ENCODE measurements around the gene TSSK6. TPM values are rescaled to one million over a fixed set of nuclear protein-coding genes. Genes with fewer than 3 reads are reported as not detected.

The TSSK6 gene
- total RNA-seq, 4 donors from 2014 or later = 2.6 to 10.5 (median 6.8) TPM

DNA sequence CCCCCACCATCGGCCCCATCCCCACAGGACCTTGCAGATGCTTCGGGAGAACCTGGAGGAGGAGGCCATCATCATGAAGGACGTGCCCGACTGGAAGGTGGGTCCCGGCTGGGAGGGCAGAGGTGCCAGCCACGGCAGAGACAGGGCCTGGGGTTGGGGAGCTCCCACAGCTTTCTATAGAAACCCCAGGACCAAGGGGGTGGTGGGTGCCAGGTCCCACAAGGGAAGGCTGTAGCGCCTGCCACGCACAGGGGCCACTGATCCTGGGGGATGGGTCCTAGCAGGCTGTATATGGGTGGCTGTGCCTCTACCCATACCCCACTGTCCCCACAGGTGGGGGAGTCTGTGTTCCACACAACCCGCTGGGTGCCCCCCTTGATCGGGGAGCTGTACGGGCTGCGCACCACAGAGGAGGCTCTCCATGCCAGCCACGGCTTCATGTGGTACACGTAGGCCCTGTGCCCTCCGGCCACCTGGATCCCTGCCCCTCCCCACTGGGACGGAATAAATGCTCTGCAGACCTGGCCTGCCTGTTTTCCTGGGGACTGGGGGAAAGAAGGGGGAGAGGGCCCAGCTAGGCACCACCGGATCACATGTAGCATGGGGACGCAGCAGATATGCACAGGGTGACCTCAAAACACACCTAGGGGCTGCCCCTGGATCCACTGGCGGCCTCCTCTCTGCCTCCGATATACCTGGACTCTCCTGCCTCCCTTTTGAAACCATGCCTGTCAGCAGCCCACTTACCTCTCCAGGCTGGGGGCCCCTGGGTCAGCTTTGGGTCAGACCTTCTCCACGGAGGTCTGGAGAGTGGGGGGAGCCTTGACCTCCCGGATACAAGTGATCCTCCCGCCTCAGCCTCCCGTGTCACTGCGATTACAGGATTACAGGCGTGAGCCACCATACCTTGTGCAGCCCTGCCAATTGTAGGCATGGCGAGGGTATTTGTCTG, 12.6 kb upstream of the TSSK6 start:
- no peaks in the 10 kb centered on the region for H3K9me3 ChIP-seq
- in situ Hi-C loops (cut with MboI; ENCODE audit: low pct_ligation_motif_present in 1 of 4, low pct_unique_long_range_greater_than_20kb in 1 of 4, low sequenced_read_pairs in 3 of 4) = loop anchor here (10.0 to 25.0 kb wide), 4 partner anchors 109 to 759 kb away; partner anchors contain the start of genes GMIP (in 1 of the 4) and LPAR2 (in 1 of the 4)
- no peaks in the 10 kb centered on the region for H3K27me3 ChIP-seq
- intact Hi-C loops (cut with DNase I; ENCODE audit: low total_unique reads) = loop anchor here (5.0 kb wide), 1 partner anchor 1734 kb away; no protein-coding TSS in a partner anchor
- WGBS, 2 donors (ENCODE audit: low coverage in 1 of 2) = 86% methylated on average over 26 of the region's 27 CpGs; no CpG with 5 or more reads in 1 of the 2 donors
- TF ChIP-seq, protein P1, sequence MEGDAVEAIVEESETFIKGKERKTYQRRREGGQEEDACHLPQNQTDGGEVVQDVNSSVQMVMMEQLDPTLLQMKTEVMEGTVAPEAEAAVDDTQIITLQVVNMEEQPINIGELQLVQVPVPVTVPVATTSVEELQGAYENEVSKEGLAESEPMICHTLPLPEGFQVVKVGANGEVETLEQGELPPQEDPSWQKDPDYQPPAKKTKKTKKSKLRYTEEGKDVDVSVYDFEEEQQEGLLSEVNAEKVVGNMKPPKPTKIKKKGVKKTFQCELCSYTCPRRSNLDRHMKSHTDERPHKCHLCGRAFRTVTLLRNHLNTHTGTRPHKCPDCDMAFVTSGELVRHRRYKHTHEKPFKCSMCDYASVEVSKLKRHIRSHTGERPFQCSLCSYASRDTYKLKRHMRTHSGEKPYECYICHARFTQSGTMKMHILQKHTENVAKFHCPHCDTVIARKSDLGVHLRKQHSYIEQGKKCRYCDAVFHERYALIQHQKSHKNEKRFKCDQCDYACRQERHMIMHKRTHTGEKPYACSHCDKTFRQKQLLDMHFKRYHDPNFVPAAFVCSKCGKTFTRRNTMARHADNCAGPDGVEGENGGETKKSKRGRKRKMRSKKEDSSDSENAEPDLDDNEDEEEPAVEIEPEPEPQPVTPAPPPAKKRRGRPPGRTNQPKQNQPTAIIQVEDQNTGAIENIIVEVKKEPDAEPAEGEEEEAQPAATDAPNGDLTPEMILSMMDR (IDR thresholded peaks at IDR 0.05) = no peak
- TF ChIP-seq EP300 (IDR thresholded peaks at IDR 0.05; ENCODE audit: low read depth) = no peak
- TF ChIP-seq POLR2AphosphoS5 (IDR thresholded peaks at IDR 0.05) = no peak
- TF ChIP-seq POLR2A (IDR thresholded peaks at IDR 0.05) = no peak
- peaks cover 0 to 8% (median 0%) of the 10 kb centered on the region in 4 donors for H3K36me3 ChIP-seq
- H3K4me3 ChIP-seq = no peak overlapping the region
- H3K4me1 ChIP-seq = peaks cover 0 to 8% (median 7%) of the 10 kb centered on the region in 4 donors
- no peak overlapping the region for H3K27ac ChIP-seq
- DNase-seq = no peak

DNA sequence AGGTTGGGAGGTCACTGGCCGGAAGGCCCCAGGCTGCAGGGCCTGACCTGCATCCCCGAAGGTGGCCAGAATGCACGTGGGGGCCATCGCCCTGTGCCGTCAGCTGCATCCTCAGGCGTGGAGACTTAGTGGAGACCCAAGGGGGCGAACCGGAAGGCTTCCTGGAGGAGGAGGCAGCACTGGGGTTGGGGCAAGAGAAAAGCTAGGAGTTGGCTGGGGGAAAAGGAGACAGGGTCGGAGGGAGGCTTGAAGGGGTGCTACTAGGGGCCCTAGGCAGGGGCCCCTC, 12.0 kb upstream of the TSSK6 start:
- no peak for DNase-seq
- 95% methylated on average over 4 to 9 of the region's 9 CpGs for WGBS, 2 donors (ENCODE audit: low coverage in 1 of 2)
- Histone ChIP-seq H3K27ac (no peak overlapping the region), H3K4me3 (no peak overlapping the region), H3K36me3 (peaks cover 0 to 8% (median 0%) of the 10 kb centered on the region in 4 donors), H3K9me3 (no peaks in the 10 kb centered on the region), H3K27me3 (no peaks in the 10 kb centered on the region), H3K4me1 (peaks cover 0 to 5% (median 4%) of the 10 kb centered on the region in 4 donors)
- in situ Hi-C loops (cut with MboI; ENCODE audit: low pct_ligation_motif_present in 1 of 4, low pct_unique_long_range_greater_than_20kb in 1 of 4, low sequenced_read_pairs in 3 of 4) = loop anchor here (10.0 to 25.0 kb wide), 4 partner anchors 110 to 760 kb away; partner anchors contain the start of genes GMIP (in 1 of the 4) and LPAR2 (in 1 of the 4)
- no peak for TF ChIP-seq POLR2AphosphoS5 (IDR thresholded peaks at IDR 0.05)
- TF ChIP-seq, protein P1 (IDR thresholded peaks at IDR 0.05) = no peak
- intact Hi-C loops (cut with DNase I; ENCODE audit: low total_unique reads) = loop anchor here (5.0 kb wide), 1 partner anchor 1735 kb away; no protein-coding TSS in a partner anchor

GRCh38 chr19:19526581-19527370, 11.4 kb upstream of the TSSK6 start:
- 59 to 85% methylated on average over 6 to 28 of the region's 28 CpGs for WGBS, 2 donors (ENCODE audit: low coverage in 1 of 2)
- Histone ChIP-seq H3K4me1 (no peaks in the 10 kb centered on the region), H3K27me3 (no peaks in the 10 kb centered on the region), H3K27ac (no peak overlapping the region), H3K4me3 (no peak overlapping the region), H3K36me3 (peaks cover 0 to 8% (median 0%) of the 10 kb centered on the region in 4 donors), H3K9me3 (no peaks in the 10 kb centered on the region)
- intact Hi-C loops (cut with DNase I; ENCODE audit: low total_unique reads) = loop anchor here (5.0 kb wide), 1 partner anchor 1736 kb away; no protein-coding TSS in a partner anchor
- in situ Hi-C loops (cut with MboI; ENCODE audit: low pct_ligation_motif_present in 1 of 4, low pct_unique_long_range_greater_than_20kb in 1 of 4, low sequenced_read_pairs in 3 of 4) = loop anchor here (10.0 to 25.0 kb wide), 4 partner anchors 111 to 761 kb away; partner anchors contain the start of genes GMIP (in 1 of the 4) and LPAR2 (in 1 of the 4)
- TF ChIP-seq POLR2AphosphoS5 (IDR thresholded peaks at IDR 0.05) (no peak), EP300 (IDR thresholded peaks at IDR 0.05; ENCODE audit: low read depth) (no peak), POLR2A (IDR thresholded peaks at IDR 0.05) (no peak)
- TF ChIP-seq, protein P1 (IDR thresholded peaks at IDR 0.05) = no peak
- no peak for DNase-seq
